H9 (cell line): Measurements from ENCODE around the gene WDR33. TPM values are rescaled to one million over a fixed set of nuclear protein-coding genes. Genes with fewer than 3 reads are reported as not detected.

Experiments used
- DNase-seq: peaks from one replicate; pipeline ENCODE4 v3.0.0-alpha.2; 2017
- H2AFZ ChIP-seq: one replicate; pipeline ENCODE4 v1.6.1; 2013; ENCODE audit warnings: mild to moderate bottlenecking, low read length, control low read depth, moderate library complexity
- H2AK5ac ChIP-seq: 2 replicates; pipeline ENCODE4 v1.6.1; 2013; ENCODE audit warnings: low read length, control low read depth, mixed read lengths; ENCODE audit not compliant: insufficient read length
- H2BK120ac ChIP-seq: one replicate; pipeline ENCODE4 v1.6.1; 2013; ENCODE audit warnings: low read depth, mild to moderate bottlenecking, low read length, control low read depth, inconsistent platforms; ENCODE audit not compliant: poor library complexity, severe bottlenecking
- H2BK12ac ChIP-seq: 2 replicates; pipeline ENCODE4 v1.6.1; 2013; ENCODE audit warnings: low read length, control low read depth, mixed read lengths, low read depth; ENCODE audit not compliant: insufficient read length
- H2BK15ac ChIP-seq: 2 replicates; pipeline ENCODE4 v1.6.1; 2013; ENCODE audit warnings: low read depth, low read length, control low read depth
- H2BK20ac ChIP-seq: one replicate; pipeline ENCODE4 v1.6.1; 2013; ENCODE audit warnings: low read depth, mild to moderate bottlenecking, low read length, control low read depth, inconsistent platforms; ENCODE audit not compliant: poor library complexity, severe bottlenecking
- H2BK5ac ChIP-seq: 2 replicates; pipeline ENCODE4 v1.6.1; 2013; ENCODE audit warnings: low read length, control low read depth, mixed read lengths; ENCODE audit not compliant: insufficient read length
- H3K14ac ChIP-seq: 2 replicates; pipeline ENCODE4 v1.6.1; 2013; ENCODE audit warnings: low read length, control low read depth; ENCODE audit not compliant: insufficient read depth
- H3K18ac ChIP-seq: 2 replicates; pipeline ENCODE4 v1.6.1; 2013; ENCODE audit warnings: low read depth, mild to moderate bottlenecking, mixed read lengths, low read length, control low read depth; ENCODE audit not compliant: insufficient read length
- H3K23ac ChIP-seq: 2 replicates; pipeline ENCODE4 v1.6.1; 2013; ENCODE audit warnings: low read length, control low read depth, mixed read lengths, low read depth; ENCODE audit not compliant: insufficient read length
- H3K23me2 ChIP-seq: 2 replicates; pipeline ENCODE4 v1.6.1; 2013; ENCODE audit warnings: low read depth, mild to moderate bottlenecking, mixed read lengths, low read length, control low read depth; ENCODE audit not compliant: insufficient read length, poor library complexity, severe bottlenecking
- H3K27ac ChIP-seq: 2 replicates; pipeline ENCODE4 v1.5.1; 2013; ENCODE audit warnings: low read length, control low read depth, mixed read lengths, low read depth; ENCODE audit not compliant: insufficient read length
- H3K27me3 ChIP-seq: 2 replicates; pipeline ENCODE4 v1.6.1; 2013; ENCODE audit warnings: low read length, control low read depth, inconsistent platforms; ENCODE audit not compliant: insufficient read depth
- H3K4ac ChIP-seq: 2 replicates; pipeline ENCODE4 v1.6.1; 2013; ENCODE audit warnings: low read depth, mild to moderate bottlenecking, control low read depth, inconsistent platforms, low read length, moderate library complexity
- H3K4me1 ChIP-seq: 2 replicates; pipeline ENCODE4 v1.6.1; 2013; ENCODE audit warnings: low read length, control low read depth, inconsistent platforms; ENCODE audit not compliant: insufficient read depth
- H3K4me2 ChIP-seq: 2 replicates; pipeline ENCODE4 v1.6.1; 2013; ENCODE audit warnings: low read length, control low read depth, mixed read lengths; ENCODE audit not compliant: insufficient read length, insufficient read depth
- H3K56ac ChIP-seq: 2 replicates; pipeline ENCODE4 v1.6.1; 2013; ENCODE audit warnings: low read depth, mild to moderate bottlenecking, mixed read lengths, low read length, control low read depth; ENCODE audit not compliant: insufficient read length
- H3K79me1 ChIP-seq: 2 replicates; pipeline ENCODE4 v1.6.1; 2013; ENCODE audit warnings: low read depth, mild to moderate bottlenecking, moderate library complexity, low read length, control low read depth, inconsistent platforms; ENCODE audit not compliant: insufficient read depth, poor library complexity, severe bottlenecking
- H3K79me2 ChIP-seq: 2 replicates; pipeline ENCODE4 v1.6.1; 2013; ENCODE audit warnings: low read length, control low read depth, inconsistent platforms; ENCODE audit not compliant: insufficient read depth
- H3K9ac ChIP-seq: 2 replicates; pipeline ENCODE4 v1.6.1; 2013; ENCODE audit warnings: low read length, control low read depth, mixed read lengths; ENCODE audit not compliant: insufficient read length; ENCODE audit errors: extremely low read depth
- H3K9me3 ChIP-seq: one replicate; pipeline ENCODE4 v1.6.1; 2013; ENCODE audit warnings: low read depth, low read length, inconsistent platforms; ENCODE audit not compliant: control insufficient read depth
- H3T11ph ChIP-seq: one replicate; pipeline ENCODE4 v1.6.1; 2013; ENCODE audit warnings: mild to moderate bottlenecking, low read length, control low read depth, inconsistent platforms
- H4K20me1 ChIP-seq: one replicate; pipeline ENCODE4 v1.6.1; 2013; ENCODE audit not compliant: control insufficient read depth, insufficient read length, insufficient read depth
- H4K5ac ChIP-seq: 2 replicates; pipeline ENCODE4 v1.6.1; 2013; ENCODE audit warnings: low read depth, mild to moderate bottlenecking, mixed read lengths, low read length, control low read depth; ENCODE audit not compliant: insufficient read length
- H4K8ac ChIP-seq: replicated peaks from 2 replicates; pipeline ENCODE4 v1.6.1; 2013; ENCODE audit warnings: low read length, control low read depth, mixed read lengths, low read depth; ENCODE audit not compliant: insufficient read length
- H4K91ac ChIP-seq: 2 replicates; pipeline ENCODE4 v1.6.1; 2013; ENCODE audit warnings: low read depth, mild to moderate bottlenecking, moderate library complexity, mixed read lengths, low read length, control low read depth; ENCODE audit not compliant: insufficient read length
- H3K27ac Mint-ChIP-seq, 3 experiments: 2 replicates in 2 of 3; 3 replicates in 1 of 3; pipeline ENCODE4 v1.8.0; 2020 to 2021; ENCODE audit warnings: mixed read lengths in 3 of 3, mild to moderate bottlenecking in 1 of 3, moderate library complexity in 1 of 3
- H3K27me3 Mint-ChIP-seq: 2 replicates; pipeline ENCODE4 v1.8.0; 2021; ENCODE audit warnings: low read depth, mild to moderate bottlenecking, moderate library complexity, mixed read lengths
- H3K36me3 Mint-ChIP-seq, 3 experiments: 2 replicates in 2 of 3; 3 replicates in 1 of 3; pipeline ENCODE4 v1.8.0; 2020 to 2021; ENCODE audit warnings: low read depth in 3 of 3, mixed read lengths in 3 of 3; ENCODE audit not compliant: insufficient read depth in 1 of 3
- H3K4me1 Mint-ChIP-seq, 2 experiments: 2 replicates each; pipeline ENCODE4 v1.8.0; 2020; ENCODE audit warnings: mixed read lengths in 2 of 2
- H3K4me3 Mint-ChIP-seq, 2 experiments: 2 replicates in 1 of 2; 3 replicates in 1 of 2; pipeline ENCODE4 v1.8.0; 2020 to 2021; ENCODE audit warnings: mild to moderate bottlenecking in 2 of 2, mixed read lengths in 2 of 2, moderate library complexity in 1 of 2
- H3K9me3 Mint-ChIP-seq, 2 experiments: 2 replicates in 1 of 2; 3 replicates in 1 of 2; pipeline ENCODE4 v1.8.0; 2020; ENCODE audit warnings: mild to moderate bottlenecking in 2 of 2, mixed read lengths in 2 of 2, moderate library complexity in 1 of 2
- WGBS: extraction: QIAGEN DNeasy Blood & Tissue Kit; methylation state at CpG from one replicate; pipeline ENCODE4 v1.1.7; 2013; ENCODE audit warnings: missing lambda C conversion rate, low lambda C conversion rate, mixed read lengths; ENCODE audit not compliant: insufficient read length; ENCODE audit errors: extremely low coverage; 5-methylcytosine and 5-hydroxymethylcytosine counted together
- total RNA-seq: library from RNA; stranded (reverse); gene quantifications from 2 replicates; pipeline ENCODE4 v1.2.1, GENCODE V29; 2021
- TF ChIP-seq, protein P1 (sequence below): fragments of 200-600 bp; sonication (generic); conservative IDR thresholded peaks from 3 replicates; pipeline ENCODE4 v1.8.0; 2021; ENCODE audit warnings: antibody characterized with exemption, mild to moderate bottlenecking

WDR33 gene
- total RNA-seq, 1 experiment from 2014 or later, result 86.0 TPM

DNA sequence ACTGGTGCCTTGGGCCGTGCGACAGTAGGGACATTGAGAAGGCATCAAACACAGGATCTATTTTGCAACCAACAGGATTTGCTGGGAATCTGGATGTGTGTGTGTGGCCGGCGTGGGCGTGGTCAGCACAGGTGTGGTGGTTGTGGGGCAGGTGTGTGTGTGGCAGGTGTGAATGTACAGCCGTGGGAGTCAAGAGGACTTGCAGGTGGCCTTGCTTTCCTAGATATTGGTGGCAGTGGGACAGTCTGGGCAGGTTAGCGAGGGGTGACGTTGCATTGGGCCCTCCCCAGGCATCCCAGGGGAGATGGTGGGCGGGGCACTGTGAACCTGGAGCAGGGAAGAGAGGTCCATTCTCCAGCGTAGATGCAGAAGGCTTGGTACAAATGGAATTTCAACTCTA, 132.4 kb downstream of the WDR33 start:
- H3K56ac ChIP-seq, result no peak overlapping the region
- Mint-ChIP-seq H3K27ac (no peak overlapping the region), H3K4me3 (no peak overlapping the region), H3K4me1 (peaks cover 8 to 10% of the 10 kb centered on the region in 2 experiments; a peak in 3 of 4 replicates), H3K36me3 (no peaks in the 10 kb centered on the region; a peak in 1 of 7 replicates), H3K27me3 (peaks cover 63% of the 10 kb centered on the region), H3K9me3 (no peaks in the 10 kb centered on the region)
- no peak overlapping the region for H3K14ac ChIP-seq
- H3K79me2 ChIP-seq, result no peaks in the 10 kb centered on the region
- no peak overlapping the region for H2BK12ac ChIP-seq
- no peak overlapping the region for H3K27ac ChIP-seq
- peaks cover 13% of the 10 kb centered on the region for H3K27me3 ChIP-seq
- no peak overlapping the region for H3K4ac ChIP-seq
- H2BK120ac ChIP-seq, result no peak overlapping the region
- no peak overlapping the region for H3K9ac ChIP-seq
- H2BK5ac ChIP-seq, result no peak overlapping the region
- no peak overlapping the region for H3K23ac ChIP-seq
- DNase-seq, result no peak
- no peak overlapping the region for H3T11ph ChIP-seq
- no peak overlapping the region for H4K91ac ChIP-seq
- TF ChIP-seq, protein P1, sequence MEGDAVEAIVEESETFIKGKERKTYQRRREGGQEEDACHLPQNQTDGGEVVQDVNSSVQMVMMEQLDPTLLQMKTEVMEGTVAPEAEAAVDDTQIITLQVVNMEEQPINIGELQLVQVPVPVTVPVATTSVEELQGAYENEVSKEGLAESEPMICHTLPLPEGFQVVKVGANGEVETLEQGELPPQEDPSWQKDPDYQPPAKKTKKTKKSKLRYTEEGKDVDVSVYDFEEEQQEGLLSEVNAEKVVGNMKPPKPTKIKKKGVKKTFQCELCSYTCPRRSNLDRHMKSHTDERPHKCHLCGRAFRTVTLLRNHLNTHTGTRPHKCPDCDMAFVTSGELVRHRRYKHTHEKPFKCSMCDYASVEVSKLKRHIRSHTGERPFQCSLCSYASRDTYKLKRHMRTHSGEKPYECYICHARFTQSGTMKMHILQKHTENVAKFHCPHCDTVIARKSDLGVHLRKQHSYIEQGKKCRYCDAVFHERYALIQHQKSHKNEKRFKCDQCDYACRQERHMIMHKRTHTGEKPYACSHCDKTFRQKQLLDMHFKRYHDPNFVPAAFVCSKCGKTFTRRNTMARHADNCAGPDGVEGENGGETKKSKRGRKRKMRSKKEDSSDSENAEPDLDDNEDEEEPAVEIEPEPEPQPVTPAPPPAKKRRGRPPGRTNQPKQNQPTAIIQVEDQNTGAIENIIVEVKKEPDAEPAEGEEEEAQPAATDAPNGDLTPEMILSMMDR, result no peak
- H3K23me2 ChIP-seq, result peaks cover 6% of the 10 kb centered on the region
- no peaks in the 10 kb centered on the region for H4K20me1 ChIP-seq
- no peak overlapping the region for H2AFZ ChIP-seq
- no peak overlapping the region for H2BK15ac ChIP-seq
- no peaks in the 10 kb centered on the region for H3K4me1 ChIP-seq
- H4K5ac ChIP-seq, result no peak overlapping the region
- no peaks in the 10 kb centered on the region for H3K9me3 ChIP-seq
- H4K8ac ChIP-seq, result no peak overlapping the region
- no CpG with 5 or more reads among the region's 10 CpGs for WGBS
- no peaks in the 10 kb centered on the region for H3K79me1 ChIP-seq
- no peak overlapping the region for H2BK20ac ChIP-seq
- no peak overlapping the region for H2AK5ac ChIP-seq
- no peak overlapping the region for H3K18ac ChIP-seq
- H3K4me2 ChIP-seq, result no peak overlapping the region
